Stimulated activated CD8-positive, alpha-beta memory T cell treated with anti-CD3 and anti-CD28 coated beads, Interleukin-2, amount 100 ng/mL, for 1 hour (primary cell): Measurements from ENCODE around the gene DSG2.

Source experiments
- DNase-seq, 2 donors: peaks; one replicate each; pipeline ENCODE4 v3.0.0-alpha.2; 2020; ENCODE audit warnings: low read depth in 2 of 2

Gene DSG2

DNA sequence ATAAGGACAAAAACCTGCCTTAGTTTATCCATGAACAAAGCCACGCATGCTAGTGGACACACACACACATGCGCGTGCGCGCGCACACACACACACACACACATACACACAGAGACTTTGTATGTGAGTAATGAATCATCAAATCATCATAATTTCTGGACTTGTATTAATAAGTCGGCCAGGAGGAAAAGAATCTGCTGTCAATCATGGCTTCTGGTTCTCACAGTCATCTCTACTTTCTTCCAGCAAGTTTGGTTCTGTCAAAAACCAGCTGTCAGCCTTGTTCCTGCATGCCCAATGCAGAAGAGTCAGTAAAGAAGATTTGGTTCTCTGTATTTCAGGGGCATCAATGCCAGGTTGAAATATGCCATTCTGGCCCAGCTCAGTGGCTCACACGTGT, 92.6 kb downstream of the DSG2 start:
- DNase-seq, result no peak

DNA sequence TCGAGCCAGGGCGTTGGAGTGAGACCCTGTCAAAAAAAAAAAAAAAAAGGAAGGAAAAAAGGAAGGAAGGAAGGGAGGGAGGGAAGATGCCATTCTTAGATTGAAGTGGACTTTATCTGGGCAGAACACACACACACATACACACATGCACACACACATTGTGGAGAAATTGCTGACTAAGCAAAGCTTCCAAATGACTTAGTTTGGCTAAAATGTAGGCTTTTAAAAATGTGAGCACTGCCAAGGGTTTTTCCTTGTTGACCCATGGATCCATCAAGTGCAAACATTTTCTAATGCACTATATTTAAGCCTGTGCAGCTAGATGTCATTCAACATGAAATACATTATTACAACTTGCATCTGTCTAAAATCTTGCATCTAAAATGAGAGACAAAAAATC, 93.1 kb downstream of the DSG2 start:
- no peak for DNase-seq

DNA sequence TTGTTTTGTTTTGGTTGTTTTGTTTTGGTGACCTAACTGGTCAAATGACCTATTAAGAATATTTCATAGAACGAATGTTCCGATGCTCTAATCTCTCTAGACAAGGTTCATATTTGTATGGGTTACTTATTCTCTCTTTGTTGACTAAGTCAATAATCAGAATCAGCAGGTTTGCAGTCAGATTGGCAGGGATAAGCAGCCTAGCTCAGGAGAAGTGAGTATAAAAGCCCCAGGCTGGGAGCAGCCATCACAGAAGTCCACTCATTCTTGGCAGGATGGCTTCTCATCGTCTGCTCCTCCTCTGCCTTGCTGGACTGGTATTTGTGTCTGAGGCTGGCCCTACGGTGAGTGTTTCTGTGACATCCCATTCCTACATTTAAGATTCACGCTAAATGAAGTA, 93.7 kb downstream of the DSG2 start, which contains the start of gene TTR:
TSS of gene TTR (plus strand) at position 250 of the 400 bp plus-strand sequence. CDS start at position 276, 26 bp downstream.
- DNase-seq, result no peak

DNA sequence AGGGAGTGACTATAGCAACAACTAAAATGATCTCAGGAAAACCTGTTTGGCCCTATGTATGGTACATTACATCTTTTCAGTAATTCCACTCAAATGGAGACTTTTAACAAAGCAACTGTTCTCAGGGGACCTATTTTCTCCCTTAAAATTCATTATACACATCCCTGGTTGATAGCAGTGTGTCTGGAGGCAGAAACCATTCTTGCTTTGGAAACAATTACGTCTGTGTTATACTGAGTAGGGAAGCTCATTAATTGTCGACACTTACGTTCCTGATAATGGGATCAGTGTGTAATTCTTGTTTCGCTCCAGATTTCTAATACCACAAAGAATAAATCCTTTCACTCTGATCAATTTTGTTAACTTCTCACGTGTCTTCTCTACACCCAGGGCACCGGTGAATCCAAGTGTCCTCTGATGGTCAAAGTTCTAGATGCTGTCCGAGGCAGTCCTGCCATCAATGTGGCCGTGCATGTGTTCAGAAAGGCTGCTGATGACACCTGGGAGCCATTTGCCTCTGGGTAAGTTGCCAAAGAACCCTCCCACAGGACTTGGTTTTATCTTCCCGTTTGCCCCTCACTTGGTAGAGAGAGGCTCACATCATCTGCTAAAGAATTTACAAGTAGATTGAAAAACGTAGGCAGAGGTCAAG, 94.7 kb downstream of the DSG2 start:
- DNase-seq, result no peak

- DNase-seq, result no peak
Measured at GRCh38 chr18:31595121-31595771, 97.3 kb downstream of the DSG2 start.

DNA sequence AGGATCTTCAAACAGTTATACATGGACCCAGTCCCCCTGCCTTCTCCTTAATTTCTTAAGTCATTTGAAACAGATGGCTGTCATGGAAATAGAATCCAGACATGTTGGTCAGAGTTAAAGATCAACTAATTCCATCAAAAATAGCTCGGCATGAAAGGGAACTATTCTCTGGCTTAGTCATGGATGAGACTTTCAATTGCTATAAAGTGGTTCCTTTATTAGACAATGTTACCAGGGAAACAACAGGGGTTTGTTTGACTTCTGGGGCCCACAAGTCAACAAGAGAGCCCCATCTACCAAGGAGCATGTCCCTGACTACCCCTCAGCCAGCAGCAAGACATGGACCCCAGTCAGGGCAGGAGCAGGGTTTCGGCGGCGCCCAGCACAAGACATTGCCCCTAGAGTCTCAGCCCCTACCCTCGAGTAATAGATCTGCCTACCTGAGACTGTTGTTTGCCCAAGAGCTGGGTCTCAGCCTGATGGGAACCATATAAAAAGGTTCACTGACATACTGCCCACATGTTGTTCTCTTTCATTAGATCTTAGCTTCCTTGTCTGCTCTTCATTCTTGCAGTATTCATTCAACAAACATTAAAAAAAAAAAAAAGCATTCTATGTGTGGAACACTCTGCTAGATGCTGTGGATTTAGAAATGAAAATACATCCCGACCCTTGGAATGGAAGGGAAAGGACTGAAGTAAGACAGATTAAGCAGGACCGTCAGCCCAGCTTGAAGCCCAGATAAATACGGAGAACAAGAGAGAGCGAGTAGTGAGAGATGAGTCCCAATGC, 98.3 kb downstream of the DSG2 start:
- no peak for DNase-seq

DNA sequence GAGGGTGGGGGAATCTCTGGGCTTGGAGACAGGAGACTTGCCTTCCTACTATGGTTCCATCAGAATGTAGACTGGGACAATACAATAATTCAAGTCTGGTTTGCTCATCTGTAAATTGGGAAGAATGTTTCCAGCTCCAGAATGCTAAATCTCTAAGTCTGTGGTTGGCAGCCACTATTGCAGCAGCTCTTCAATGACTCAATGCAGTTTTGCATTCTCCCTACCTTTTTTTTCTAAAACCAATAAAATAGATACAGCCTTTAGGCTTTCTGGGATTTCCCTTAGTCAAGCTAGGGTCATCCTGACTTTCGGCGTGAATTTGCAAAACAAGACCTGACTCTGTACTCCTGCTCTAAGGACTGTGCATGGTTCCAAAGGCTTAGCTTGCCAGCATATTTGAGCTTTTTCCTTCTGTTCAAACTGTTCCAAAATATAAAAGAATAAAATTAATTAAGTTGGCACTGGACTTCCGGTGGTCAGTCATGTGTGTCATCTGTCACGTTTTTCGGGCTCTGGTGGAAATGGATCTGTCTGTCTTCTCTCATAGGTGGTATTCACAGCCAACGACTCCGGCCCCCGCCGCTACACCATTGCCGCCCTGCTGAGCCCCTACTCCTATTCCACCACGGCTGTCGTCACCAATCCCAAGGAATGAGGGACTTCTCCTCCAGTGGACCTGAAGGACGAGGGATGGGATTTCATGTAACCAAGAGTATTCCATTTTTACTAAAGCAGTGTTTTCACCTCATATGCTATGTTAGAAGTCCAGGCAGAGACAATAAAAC, 100.2 kb downstream of the DSG2 start:
- no peak for DNase-seq
